ENCODE measurements around the gene DLGAP1. TPM values are rescaled to one million over a fixed set of nuclear protein-coding genes. Genes with fewer than 3 reads are reported as not detected.

Gene DLGAP1
- total and polyA plus RNA-seq, 2 of the 8 experiments (the other 6 are each of a cell fraction or from before 2014, with no cell fraction given), result 11.8 to 16.9 TPM

- no peak for TF ChIP-seq FOSL1 (IDR thresholded peaks at IDR 0.05; ENCODE audit: insufficient read depth, low read depth, low read length)
Observed at GRCh38 chr18:4453567-4453873, 1.6 kb downstream of the DLGAP1 start (continued).
